Astrocyte (in vitro differentiated cells and primary cell): ENCODE data around the gene MPV17L2. TPM values are rescaled to one million over a fixed set of nuclear protein-coding genes. Genes with fewer than 3 reads are reported as not detected.
A peak's percentile ranks its signal among the peaks of the same experiment; 100 is the strongest.

Source experiments
- DNase-seq: peaks from one replicate; pipeline ENCODE4 v3.0.0-alpha.2; 2010; ENCODE audit warnings: low read depth
- FAIRE-seq: peaks from 2 replicates; lab custom pipeline; 2011; peaks lifted over from hg19 to GRCh38; lab: Jason Lieb, UNC
- H2AFZ ChIP-seq: 2 replicates; pipeline ENCODE4 v1.6.0; 2012; ENCODE audit warnings: low read depth, low read length, inconsistent platforms
- H3K27ac ChIP-seq: 2 replicates; pipeline ENCODE4 v1.5.1; 2011; ENCODE audit warnings: low read depth, low read length, inconsistent platforms
- H3K27me3 ChIP-seq: 2 replicates; pipeline ENCODE4 v1.6.0; 2011; ENCODE audit warnings: low read length, inconsistent platforms; ENCODE audit not compliant: insufficient read depth
- H3K36me3 ChIP-seq: 2 replicates; pipeline ENCODE4 v1.5.1; 2011; ENCODE audit warnings: low read length, inconsistent platforms; ENCODE audit not compliant: insufficient read depth
- H3K4me1 ChIP-seq: 2 replicates; pipeline ENCODE4 v1.5.1; 2011; ENCODE audit warnings: low read length, inconsistent platforms; ENCODE audit not compliant: insufficient read depth
- H3K4me2 ChIP-seq: 2 replicates; pipeline ENCODE4 v1.6.0; 2012; ENCODE audit warnings: low read length, inconsistent platforms
- H3K4me3 ChIP-seq: 2 replicates; pipeline ENCODE4 v1.5.1; 2011; ENCODE audit warnings: low read depth, mild to moderate bottlenecking, low read length, inconsistent platforms; ENCODE audit not compliant: insufficient read depth
- H3K79me2 ChIP-seq: 2 replicates; pipeline ENCODE4 v1.6.0; 2012; ENCODE audit warnings: mild to moderate bottlenecking, low read length, inconsistent platforms; ENCODE audit not compliant: insufficient read depth
- H3K9ac ChIP-seq: 2 replicates; pipeline ENCODE4 v1.6.0; 2012; ENCODE audit warnings: mild to moderate bottlenecking, low read length, inconsistent platforms
- H3K9me3 ChIP-seq: 2 replicates; pipeline ENCODE4 v1.5.1; 2012; ENCODE audit warnings: low read depth, mild to moderate bottlenecking, low read length, inconsistent platforms; ENCODE audit not compliant: insufficient read depth
- H4K20me1 ChIP-seq: 2 replicates; pipeline ENCODE4 v1.6.0; 2012; ENCODE audit warnings: low read length, inconsistent platforms; ENCODE audit not compliant: insufficient read depth
- H3K27ac Mint-ChIP-seq: one replicate; pipeline ENCODE4 v1.8.0; 2021; ENCODE audit warnings: mild to moderate bottlenecking, mixed read lengths; ENCODE audit not compliant: unreplicated experiment
- H3K27me3 Mint-ChIP-seq: one replicate; pipeline ENCODE4 v1.8.0; 2021; ENCODE audit warnings: low read depth, mixed read lengths; ENCODE audit not compliant: unreplicated experiment
- H3K36me3 Mint-ChIP-seq: one replicate; pipeline ENCODE4 v1.8.0; 2021; ENCODE audit warnings: low read depth, mixed read lengths; ENCODE audit not compliant: unreplicated experiment
- H3K4me1 Mint-ChIP-seq: one replicate; pipeline ENCODE4 v1.8.0; 2021; ENCODE audit warnings: low read depth, mixed read lengths; ENCODE audit not compliant: unreplicated experiment
- H3K4me3 Mint-ChIP-seq: one replicate; pipeline ENCODE4 v1.8.0; 2021; ENCODE audit warnings: mild to moderate bottlenecking, moderate library complexity, mixed read lengths; ENCODE audit not compliant: unreplicated experiment
- H3K9me3 Mint-ChIP-seq: one replicate; pipeline ENCODE4 v1.8.0; 2021; ENCODE audit warnings: mild to moderate bottlenecking, mixed read lengths; ENCODE audit not compliant: unreplicated experiment
- EZH2 ChIP-seq: IDR thresholded peaks from 2 replicates; pipeline ENCODE4 v1.6.1; 2012; ENCODE audit warnings: mild to moderate bottlenecking, low read length, inconsistent platforms; ENCODE audit not compliant: insufficient read depth
- total RNA-seq: library from RNA; stranded (reverse); gene quantifications from 2 replicates; pipeline ENCODE4 v1.2.1, GENCODE V29; 2021
- TF ChIP-seq, protein P1 (sequence below): IDR thresholded peaks from 2 replicates; pipeline ENCODE4 v1.5.1; 2011; ENCODE audit warnings: low read depth, mild to moderate bottlenecking, inconsistent platforms, low read length, moderate library complexity; ENCODE audit not compliant: insufficient read depth

MPV17L2 gene
- total RNA-seq, 1 donor from 2014 or later: 21.8 TPM

DNA sequence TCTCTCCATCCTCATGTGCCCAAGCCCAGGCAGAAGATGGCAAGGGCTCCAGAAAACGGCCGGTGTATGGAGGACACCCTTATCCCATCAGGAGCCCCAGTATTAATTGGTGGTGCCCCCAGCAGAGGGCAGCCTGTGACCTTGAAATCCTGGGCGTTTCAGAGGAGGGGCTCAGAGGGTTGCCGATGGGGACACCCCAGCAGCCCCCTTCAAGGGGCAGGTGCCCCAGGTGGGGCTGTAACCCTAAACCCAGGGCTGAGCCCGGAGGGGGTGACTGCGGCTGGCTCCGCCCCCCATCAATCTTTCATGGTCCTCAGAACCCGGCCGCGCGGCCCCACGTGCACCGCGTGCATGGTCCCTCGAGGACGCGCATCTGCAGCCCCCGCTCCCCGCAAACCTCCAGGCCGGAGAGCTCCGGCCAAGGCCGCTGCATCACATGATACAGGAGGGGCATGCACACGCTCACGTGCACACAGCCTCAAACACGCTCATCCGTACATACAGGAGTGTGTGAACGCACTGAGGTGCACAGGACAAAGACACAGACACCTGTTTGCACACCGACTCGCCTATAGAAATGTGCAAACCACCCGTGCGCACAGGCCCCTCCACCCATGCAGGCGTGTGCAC, 9.9 kb downstream of the MPV17L2 start:
- peaks cover 11% of the 10 kb centered on the region for H4K20me1 ChIP-seq
- H3K9me3 ChIP-seq: no peaks in the 10 kb centered on the region
- DNase-seq (no peak), FAIRE-seq (no peak)
- H3K36me3 ChIP-seq: no peaks in the 10 kb centered on the region
- H2AFZ ChIP-seq: peak overlapping the region; percentile 99
- peak overlapping the region; percentile 99 for H3K4me2 ChIP-seq
- peaks cover 18% of the 10 kb centered on the region for H3K4me1 ChIP-seq
- H3K9me3 Mint-ChIP-seq: peaks cover 2% of the 10 kb centered on the region
- no peak overlapping the region for H3K27ac ChIP-seq
- peaks cover 3% of the 10 kb centered on the region for H3K79me2 ChIP-seq
- H3K27ac Mint-ChIP-seq: no peak overlapping the region
- H3K36me3 Mint-ChIP-seq: peaks cover 17% of the 10 kb centered on the region
- no peaks in the 10 kb centered on the region for H3K27me3 ChIP-seq
- peaks cover 2% of the 10 kb centered on the region for H3K27me3 Mint-ChIP-seq
- peak overlapping the region; percentile 78 for H3K9ac ChIP-seq
- H3K4me3 Mint-ChIP-seq: peak overlapping the region; percentile 95
- TF ChIP-seq EZH2: no peak
- TF ChIP-seq, protein P1, sequence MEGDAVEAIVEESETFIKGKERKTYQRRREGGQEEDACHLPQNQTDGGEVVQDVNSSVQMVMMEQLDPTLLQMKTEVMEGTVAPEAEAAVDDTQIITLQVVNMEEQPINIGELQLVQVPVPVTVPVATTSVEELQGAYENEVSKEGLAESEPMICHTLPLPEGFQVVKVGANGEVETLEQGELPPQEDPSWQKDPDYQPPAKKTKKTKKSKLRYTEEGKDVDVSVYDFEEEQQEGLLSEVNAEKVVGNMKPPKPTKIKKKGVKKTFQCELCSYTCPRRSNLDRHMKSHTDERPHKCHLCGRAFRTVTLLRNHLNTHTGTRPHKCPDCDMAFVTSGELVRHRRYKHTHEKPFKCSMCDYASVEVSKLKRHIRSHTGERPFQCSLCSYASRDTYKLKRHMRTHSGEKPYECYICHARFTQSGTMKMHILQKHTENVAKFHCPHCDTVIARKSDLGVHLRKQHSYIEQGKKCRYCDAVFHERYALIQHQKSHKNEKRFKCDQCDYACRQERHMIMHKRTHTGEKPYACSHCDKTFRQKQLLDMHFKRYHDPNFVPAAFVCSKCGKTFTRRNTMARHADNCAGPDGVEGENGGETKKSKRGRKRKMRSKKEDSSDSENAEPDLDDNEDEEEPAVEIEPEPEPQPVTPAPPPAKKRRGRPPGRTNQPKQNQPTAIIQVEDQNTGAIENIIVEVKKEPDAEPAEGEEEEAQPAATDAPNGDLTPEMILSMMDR: peak; percentile 11
- H3K4me3 ChIP-seq: peak overlapping the region; percentile 80
- H3K4me1 Mint-ChIP-seq: peaks cover 2% of the 10 kb centered on the region

DNA sequence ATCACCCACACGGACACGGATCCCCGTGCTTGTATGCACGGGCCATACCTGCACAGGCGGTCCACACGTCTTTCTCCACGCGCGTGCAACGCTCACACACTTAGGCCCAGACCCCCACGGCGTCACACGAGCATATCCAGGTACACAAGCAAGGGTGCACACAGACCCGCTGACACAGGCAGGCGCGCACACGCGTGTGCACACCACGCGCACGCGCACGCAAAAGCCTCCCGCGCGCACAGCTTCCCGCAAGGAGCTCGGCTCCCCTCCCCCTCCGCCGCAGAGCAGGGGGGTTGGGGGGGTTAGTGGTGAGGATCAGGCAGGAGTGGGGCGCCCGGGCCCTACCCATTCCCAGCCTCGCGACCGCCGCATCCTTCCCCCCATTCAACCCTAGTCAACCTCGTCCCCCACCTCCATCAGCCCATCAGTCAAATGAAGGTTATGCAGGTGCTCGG, 10.4 kb downstream of the MPV17L2 start:
- TF ChIP-seq, protein P1: no peak
- TF ChIP-seq EZH2: no peak
- FAIRE-seq (no peak), DNase-seq (no peak)
- Histone ChIP-seq H3K9ac (peak overlapping the region; percentile 78), H2AFZ (peak overlapping the region; percentile 99), H3K79me2 (peaks cover 3% of the 10 kb centered on the region), H4K20me1 (peaks cover 11% of the 10 kb centered on the region), H3K27me3 (no peaks in the 10 kb centered on the region), H3K27ac (no peak overlapping the region), H3K9me3 (no peaks in the 10 kb centered on the region), H3K4me2 (peak overlapping the region; percentile 99), H3K4me1 (peaks cover 18% of the 10 kb centered on the region), H3K36me3 (no peaks in the 10 kb centered on the region), H3K4me3 (peak overlapping the region; percentile 80)
- Mint-ChIP-seq H3K4me3 (peak overlapping the region; percentile 95), H3K27me3 (peaks cover 2% of the 10 kb centered on the region), H3K36me3 (peaks cover 14% of the 10 kb centered on the region), H3K27ac (no peak overlapping the region), H3K4me1 (peaks cover 2% of the 10 kb centered on the region), H3K9me3 (peaks cover 2% of the 10 kb centered on the region)

DNA sequence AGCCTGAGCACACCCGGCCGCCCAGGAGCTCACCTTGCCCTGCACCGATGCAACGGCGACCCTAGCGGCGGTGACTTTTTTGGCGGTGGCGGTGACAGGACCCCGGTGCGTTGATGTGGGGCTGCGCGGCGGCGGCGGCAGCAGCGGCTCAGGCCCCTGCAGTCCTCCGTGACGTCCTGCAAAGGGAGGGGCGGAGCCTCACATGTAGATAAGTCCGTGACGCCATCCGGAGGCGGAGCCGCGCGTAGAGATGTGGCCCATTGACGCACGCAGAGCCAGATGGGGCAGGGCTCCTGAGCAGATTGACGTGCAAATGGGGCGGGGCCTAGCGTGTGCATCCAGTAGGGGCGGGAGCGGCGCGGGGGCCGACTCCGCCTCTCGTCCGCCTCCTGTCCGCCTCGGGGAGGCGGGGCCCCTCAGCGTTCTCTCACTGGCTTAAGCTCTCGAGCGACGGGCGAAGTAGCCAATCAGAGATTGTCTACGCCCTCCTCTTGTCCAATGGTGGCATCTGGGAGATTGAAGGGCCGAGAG, 10.9 kb downstream of the MPV17L2 start, which contains the start of gene RAB3A:
Gene RAB3A, minus strand, starts transcription at position 180 of the 531 bp plus-strand sequence. CDS start 1,302 bp downstream, outside the sequence.
- DNase-seq (peak; percentile 99), FAIRE-seq (peak; percentile 9)
- peaks cover 3% of the 10 kb centered on the region for H3K79me2 ChIP-seq
- Mint-ChIP-seq H3K36me3 (peaks cover 14% of the 10 kb centered on the region), H3K4me3 (peak within 1 kb of the TSS; percentile 95), H3K27me3 (peaks cover 2% of the 10 kb centered on the region), H3K9me3 (peaks cover 2% of the 10 kb centered on the region), H3K27ac (peak within 1 kb of the TSS; percentile 91), H3K4me1 (peaks cover 2% of the 10 kb centered on the region)
- H4K20me1 ChIP-seq: peaks cover 11% of the 10 kb centered on the region
- H3K36me3 ChIP-seq: no peaks in the 10 kb centered on the region
- peak within 1 kb of the TSS; percentile 83 for H3K9ac ChIP-seq
- peak within 1 kb of the TSS; percentile 86 for H3K27ac ChIP-seq
- peak within 1 kb of the TSS; percentile 99 for H3K4me2 ChIP-seq
- peaks cover 18% of the 10 kb centered on the region for H3K4me1 ChIP-seq
- H3K27me3 ChIP-seq: no peaks in the 10 kb centered on the region
- H3K9me3 ChIP-seq: no peaks in the 10 kb centered on the region
- peak within 1 kb of the TSS; percentile 80 for H3K4me3 ChIP-seq
- H2AFZ ChIP-seq: peak within 1 kb of the TSS; percentile 99
- TF ChIP-seq, protein P1: no peak
- TF ChIP-seq EZH2: no peak
